SK-N-SH (cell line): Measurements from ENCODE around the gene FAM228B. TPM values are rescaled to one million over a fixed set of nuclear protein-coding genes. Genes with fewer than 3 reads are reported as not detected.
A peak's percentile ranks its signal among the peaks of the same experiment; 100 is the strongest.

ENCODE experiments used
- CTCF ChIA-PET: fragments of 300-600, 350-600 bp; formaldehyde crosslinking; extraction: SDS; loops from one replicate; lab custom pipeline; 2021; lab: Yijun Ruan, JAX
- POLR2A ChIA-PET: fragments of 350-600 bp; sonication (Branson Sonifier 250); formaldehyde crosslinking; extraction: SDS; loops from one replicate; lab custom pipeline; 2020; ENCODE audit warnings: antibody characterized with exemption, inconsistent platforms; lab: Yijun Ruan, JAX
- DNase-seq: peaks from one replicate; pipeline ENCODE4 v3.0.0; 2012
- H2AFZ ChIP-seq: fragments of 200-600 bp; sonication (generic); 2 replicates; pipeline ENCODE4 v1.8.1; 2016; ENCODE audit warnings: antibody characterized with exemption, mild to moderate bottlenecking, low read depth
- H3F3A ChIP-seq: fragments of 200-600 bp; sonication (generic); replicated peaks from 2 replicates; pipeline ENCODE3; 2016; ENCODE audit warnings: antibody characterized with exemption, mild to moderate bottlenecking; ENCODE audit not compliant: insufficient read depth
- H3K27ac ChIP-seq, 2 experiments: fragments of 200-500 bp in 1 of 2; fragments of 200-600 bp in 1 of 2; sonication (Bioruptor generic) in 1 of 2; sonication (generic), shearing (Covaris generic) in 1 of 2; 2 replicates each; pipeline versions ENCODE4 v1.5.1 to v1.6.1; 2014 to 2016; ENCODE audit warnings: low read depth in 2 of 2, inconsistent platforms in 1 of 2, low read length in 1 of 2, mild to moderate bottlenecking in 1 of 2, mixed read lengths in 1 of 2
- H3K27me3 ChIP-seq: fragments of 200-600 bp; sonication (generic), shearing (Covaris generic); 2 replicates; pipeline ENCODE4 v1.6.1; 2016; ENCODE audit warnings: mixed run types; ENCODE audit not compliant: insufficient read depth
- H3K36me3 ChIP-seq, 2 experiments: fragments of 200-500 bp in 1 of 2; fragments of 200-600 bp in 1 of 2; sonication (Bioruptor generic) in 1 of 2; sonication (generic) in 1 of 2; replicated peaks in 1 of 2; 2 replicates each; pipeline versions ENCODE3 to v1.5.1; 2014 to 2016; ENCODE audit warnings: low read length in 1 of 2, mild to moderate bottlenecking in 1 of 2; ENCODE audit not compliant: insufficient read depth in 2 of 2, control insufficient read depth in 1 of 2
- H3K4me1 ChIP-seq, 2 experiments: fragments of 200-500 bp in 1 of 2; fragments of 200-600 bp in 1 of 2; sonication (Bioruptor generic) in 1 of 2; sonication (generic), shearing (Covaris generic) in 1 of 2; 2 replicates each; pipeline versions ENCODE4 v1.5.1 to v1.6.1; 2014 to 2016; ENCODE audit warnings: low read depth in 1 of 2, low read length in 1 of 2, mixed run types in 1 of 2; ENCODE audit not compliant: insufficient read depth in 2 of 2, control insufficient read depth in 1 of 2
- H3K4me2 ChIP-seq: fragments of 200-600 bp; sonication (generic), shearing (Covaris generic); 2 replicates; pipeline ENCODE4 v1.6.1; 2017; ENCODE audit warnings: mixed run types
- H3K4me3 ChIP-seq, 2 experiments: fragments of 200-500 bp in 1 of 2; fragments of 200-600 bp in 1 of 2; sonication (Bioruptor generic) in 1 of 2; sonication (generic), shearing (Covaris generic) in 1 of 2; 2 replicates each; pipeline versions ENCODE4 v1.5.1 to v1.8.1; 2014 to 2016; ENCODE audit warnings: low read depth in 2 of 2, inconsistent platforms in 1 of 2, low read length in 1 of 2, mild to moderate bottlenecking in 1 of 2, mixed read lengths in 1 of 2, moderate library complexity in 1 of 2
- H3K79me2 ChIP-seq: fragments of 200-600 bp; sonication (generic); 2 replicates; pipeline ENCODE4 v1.8.1; 2017; ENCODE audit warnings: mild to moderate bottlenecking; ENCODE audit not compliant: insufficient read depth
- H3K9ac ChIP-seq: fragments of 200-600 bp; sonication (generic); 2 replicates; pipeline ENCODE4 v1.6.1; 2017; ENCODE audit warnings: mixed run types
- H3K9me2 ChIP-seq: fragments of 200-600 bp; sonication (generic); 2 replicates; pipeline ENCODE4 v1.6.1; 2017; ENCODE audit warnings: mixed run types
- H3K9me3 ChIP-seq: fragments of 200-600 bp; sonication (generic); 2 replicates; pipeline ENCODE4 v1.6.1; 2017; ENCODE audit warnings: mixed run types, mild to moderate bottlenecking, moderate library complexity
- H4K20me1 ChIP-seq: fragments of 200-600 bp; sonication (generic); 2 replicates; pipeline ENCODE4 v1.6.1; 2017; ENCODE audit warnings: mild to moderate bottlenecking, mixed run types; ENCODE audit not compliant: insufficient read depth
- EZH2phosphoT487 ChIP-seq: fragments of 200-600 bp; sonication (generic); IDR thresholded peaks from 2 replicates; pipeline ENCODE4 v1.6.1; 2017; ENCODE audit warnings: low read depth, mixed run types, mild to moderate bottlenecking, antibody characterized with exemption, moderate library complexity, borderline replicate concordance
- NRF1 ChIP-seq: IDR thresholded peaks from 2 replicates; pipeline ENCODE4 v1.6.1; 2012; ENCODE audit warnings: low read depth, mild to moderate bottlenecking, low read length
- POLR2AphosphoS5 ChIP-seq: IDR thresholded peaks from 2 replicates; pipeline ENCODE4 v1.6.1; 2012; ENCODE audit warnings: low read depth, low read length
- RCOR1 ChIP-seq: fragments of 150-350 bp; IDR thresholded peaks from 2 replicates; pipeline ENCODE4 v1.6.1; 2017; ENCODE audit warnings: antibody characterized with exemption, low read length
- RFX5 ChIP-seq: IDR thresholded peaks from 2 replicates; pipeline ENCODE4 v1.6.1; 2012; ENCODE audit warnings: mild to moderate bottlenecking, improper control_type of control experiment, low read length
- SIN3A ChIP-seq: IDR thresholded peaks from 2 replicates; pipeline ENCODE4 v1.6.1; 2012; ENCODE audit warnings: low read depth, mild to moderate bottlenecking, low read length, moderate library complexity, borderline replicate concordance
- SMC3 ChIP-seq: IDR thresholded peaks from 2 replicates; pipeline ENCODE4 v1.6.1; 2012; ENCODE audit warnings: low read depth, low read length, improper control_type of control experiment
- TAF1 ChIP-seq: IDR thresholded peaks from 2 replicates; pipeline ENCODE4 v1.6.1; 2012; ENCODE audit warnings: low read depth, mild to moderate bottlenecking, low read length, moderate library complexity, borderline replicate concordance
- TEAD4 ChIP-seq: IDR thresholded peaks from 2 replicates; pipeline ENCODE4 v1.4.0; 2012; ENCODE audit warnings: mild to moderate bottlenecking, borderline replicate concordance; ENCODE audit not compliant: insufficient read depth
- WGBS: methylation state at CpG from one replicate; pipeline ENCODE4 v1.1.6; 2017; ENCODE audit warnings: low lambda C conversion rate; 5-methylcytosine and 5-hydroxymethylcytosine counted together
- polyA plus RNA-seq, 3 experiments: library from polyadenylated mRNA; depleted of rRNA; stranded (reverse); fragments of >200 nt; gene quantifications; 2 replicates each; pipeline ENCODE4 v1.2.3, GENCODE V29; 2012
- TF ChIP-seq, protein P1 (sequence below): IDR thresholded peaks from 2 replicates; pipeline ENCODE4 v1.4.0; 2012; ENCODE audit warnings: low read depth
- TF ChIP-seq, protein P2 (sequence below): fragments of 200-600 bp; sonication (generic); IDR thresholded peaks from 2 replicates; pipeline ENCODE4 v1.6.1; 2017; ENCODE audit warnings: antibody characterized with exemption, mild to moderate bottlenecking, moderate library complexity

The FAM228B gene
- polyA plus RNA-seq, 1 of the 3 experiments (the other 2 are of a cell fraction): 5.3 TPM

DNA sequence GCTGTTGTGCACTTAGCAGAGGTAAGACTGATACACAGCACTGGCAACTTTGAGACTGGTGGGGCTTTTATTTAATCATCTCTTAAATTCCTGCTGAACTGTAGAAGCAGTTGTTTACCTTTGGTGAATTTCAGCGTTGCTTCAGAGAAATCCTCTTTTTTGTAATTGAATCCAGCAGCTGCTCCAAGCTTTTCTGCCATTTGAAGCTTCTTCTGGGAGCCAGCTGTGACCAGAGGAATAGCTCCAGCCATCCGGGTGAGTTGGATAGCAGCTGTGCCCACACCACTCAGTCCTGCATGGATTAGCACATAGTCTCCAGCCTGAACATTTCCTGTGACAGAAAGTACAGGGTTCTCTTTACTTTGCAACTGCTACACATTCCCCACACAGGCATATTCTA is 42.6 kb upstream of the FAM228B start:
- H3K36me3 ChIP-seq: peaks cover 30 to 35% of the 10 kb centered on the region in 2 experiments
- no peaks in the 10 kb centered on the region for H3K9me2 ChIP-seq
- H3K4me2 ChIP-seq: no peak overlapping the region
- H3K4me1 ChIP-seq: peaks cover 0 to 27% of the 10 kb centered on the region in 2 experiments; a peak in 2 of 4 replicates
- no peak overlapping the region for H3K4me3 ChIP-seq
- H3K27ac ChIP-seq: no peak overlapping the region
- H3K9ac ChIP-seq: no peak overlapping the region
- H3K9me3 ChIP-seq: no peaks in the 10 kb centered on the region
- peaks cover 17% of the 10 kb centered on the region for H3K79me2 ChIP-seq
- 66% methylated on average over 2 of the region's 2 CpGs for WGBS
- CTCF ChIA-PET: interaction anchor here (1.3 to 5.8 kb wide), 5 partner anchors 20 to 255 kb away, joined by 4 to 68 read pairs (median 9); partner anchors contain the start of gene ATAD2B
- H4K20me1 ChIP-seq: no peaks in the 10 kb centered on the region
- peaks cover 52% of the 10 kb centered on the region for H3F3A ChIP-seq
- H2AFZ ChIP-seq: no peak overlapping the region
- H3K27me3 ChIP-seq: no peaks in the 10 kb centered on the region
- DNase-seq: no peak
- TF ChIP-seq SIN3A (no peak), RCOR1 (no peak), POLR2AphosphoS5 (no peak), TAF1 (no peak)
- TF ChIP-seq, protein P1, sequence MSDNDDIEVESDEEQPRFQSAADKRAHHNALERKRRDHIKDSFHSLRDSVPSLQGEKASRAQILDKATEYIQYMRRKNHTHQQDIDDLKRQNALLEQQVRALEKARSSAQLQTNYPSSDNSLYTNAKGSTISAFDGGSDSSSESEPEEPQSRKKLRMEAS: no peak
- TF ChIP-seq, protein P2, sequence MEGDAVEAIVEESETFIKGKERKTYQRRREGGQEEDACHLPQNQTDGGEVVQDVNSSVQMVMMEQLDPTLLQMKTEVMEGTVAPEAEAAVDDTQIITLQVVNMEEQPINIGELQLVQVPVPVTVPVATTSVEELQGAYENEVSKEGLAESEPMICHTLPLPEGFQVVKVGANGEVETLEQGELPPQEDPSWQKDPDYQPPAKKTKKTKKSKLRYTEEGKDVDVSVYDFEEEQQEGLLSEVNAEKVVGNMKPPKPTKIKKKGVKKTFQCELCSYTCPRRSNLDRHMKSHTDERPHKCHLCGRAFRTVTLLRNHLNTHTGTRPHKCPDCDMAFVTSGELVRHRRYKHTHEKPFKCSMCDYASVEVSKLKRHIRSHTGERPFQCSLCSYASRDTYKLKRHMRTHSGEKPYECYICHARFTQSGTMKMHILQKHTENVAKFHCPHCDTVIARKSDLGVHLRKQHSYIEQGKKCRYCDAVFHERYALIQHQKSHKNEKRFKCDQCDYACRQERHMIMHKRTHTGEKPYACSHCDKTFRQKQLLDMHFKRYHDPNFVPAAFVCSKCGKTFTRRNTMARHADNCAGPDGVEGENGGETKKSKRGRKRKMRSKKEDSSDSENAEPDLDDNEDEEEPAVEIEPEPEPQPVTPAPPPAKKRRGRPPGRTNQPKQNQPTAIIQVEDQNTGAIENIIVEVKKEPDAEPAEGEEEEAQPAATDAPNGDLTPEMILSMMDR: no peak
- POLR2A ChIA-PET: interaction anchor here (1.3 kb wide), 1 partner anchor 153 kb away, joined by 4 read pairs; the partner anchor contains the start of gene ATAD2B

DNA sequence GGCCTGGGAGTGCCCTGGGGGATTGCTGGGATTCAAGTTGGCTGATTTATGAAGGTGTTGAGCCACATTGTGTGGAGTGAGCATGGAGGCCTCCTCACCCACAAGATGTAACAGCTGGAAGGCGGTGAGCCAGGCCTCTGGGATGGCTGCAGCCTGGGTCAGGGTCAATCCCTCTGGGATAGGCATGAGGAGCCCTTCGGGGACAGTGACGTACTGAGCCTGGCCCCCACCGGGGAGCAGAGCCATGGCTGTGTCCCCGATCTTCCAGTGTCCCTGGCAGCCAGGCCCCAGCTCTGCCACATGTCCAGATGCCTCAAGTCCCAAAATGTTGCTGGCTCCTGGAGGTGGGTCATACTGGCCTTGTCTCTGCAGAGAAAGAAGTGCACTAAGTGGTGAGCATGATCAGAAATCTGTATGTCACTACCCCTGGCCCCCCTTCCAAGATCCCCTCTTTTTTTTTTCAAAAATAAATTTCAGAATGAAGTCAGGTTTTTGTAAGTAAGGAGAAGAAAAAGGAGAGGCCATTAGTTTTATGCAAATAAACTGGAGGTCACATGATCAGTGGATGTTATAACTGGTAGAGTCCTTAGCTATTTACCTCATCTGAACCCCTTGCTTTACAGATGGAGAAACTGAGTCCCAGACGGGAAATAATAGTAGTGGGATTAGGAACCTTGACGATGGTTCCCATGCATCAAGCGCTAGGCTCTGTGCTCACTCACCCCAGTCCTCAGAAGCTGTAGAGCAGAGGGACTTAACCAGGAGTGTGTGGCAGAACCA is 40.3 kb upstream of the FAM228B start:
- CTCF ChIA-PET: interaction anchor here (0.6 to 5.8 kb wide), 33 partner anchors 9 to 903 kb away, joined by 3 to 75 read pairs (median 6); partner anchors contain the start of genes ATAD2B, FAM228B, FKBP1B and ITSN2
- peaks cover 40% of the 10 kb centered on the region for H3F3A ChIP-seq
- no peaks in the 10 kb centered on the region for H3K9me3 ChIP-seq
- no peak for DNase-seq
- no peaks in the 10 kb centered on the region for H3K27me3 ChIP-seq
- H3K9me2 ChIP-seq: no peaks in the 10 kb centered on the region
- H3K4me2 ChIP-seq: peak overlapping the region; percentile 87
- H2AFZ ChIP-seq: peak overlapping the region; percentile 95
- TF ChIP-seq TEAD4 (no peak), RFX5 (no peak), SMC3 (no peak), NRF1 (no peak), EZH2phosphoT487 (no peak)
- TF ChIP-seq, all 33 proteins: peak for 0
- Histone ChIP-seq H3K9ac (peak overlapping the region; percentile 82), H3K27ac (peak overlapping the region; percentile 86 to 95), H3K79me2 (peaks cover 13% of the 10 kb centered on the region; the same call in 1 of the 2 replicates), H3K4me3 (peak overlapping the region; percentile 66 to 72), H3K4me1 (peaks cover 0 to 21% of the 10 kb centered on the region in 2 experiments; a peak in 2 of 4 replicates), H4K20me1 (no peaks in the 10 kb centered on the region), H3K36me3 (peaks cover 30 to 38% of the 10 kb centered on the region in 2 experiments)
- POLR2A ChIA-PET: interaction anchor here (0.7 to 3.0 kb wide), 11 partner anchors 28 to 744 kb away, joined by 4 to 66 read pairs (median 6); partner anchors contain the start of genes ATAD2B, CENPO, FAM228B and FKBP1B
- 85% methylated on average over 8 of the region's 8 CpGs for WGBS
